OCI-LY3 (cell line): ENCODE measurements around the gene STK32A.

Source experiments
- H2AFZ ChIP-seq: fragments of 200-600, 300-600 bp; shearing (Covaris generic); 2 replicates; pipeline ENCODE4 v1.6.0; 2014; ENCODE audit warnings: antibody characterized with exemption, low read depth, low read length
- H3K27ac ChIP-seq: fragments of 200-600, 300-600 bp; sonication (generic); 2 replicates; pipeline ENCODE4 v1.5.1; 2014; ENCODE audit warnings: mild to moderate bottlenecking, low read length, moderate library complexity, mixed read lengths
- H3K27me3 ChIP-seq: fragments of 200-600, 300-600 bp; sonication (generic); 2 replicates; pipeline ENCODE4 v1.6.1; 2014; ENCODE audit warnings: low read depth, low read length, mixed read lengths
- H3K36me3 ChIP-seq: fragments of 200-600, 300-600 bp; sonication (generic); replicated peaks from 2 replicates; pipeline ENCODE3; 2014; ENCODE audit warnings: low read depth, low read length, mixed read lengths
- H3K4me1 ChIP-seq: fragments of 300-600, 200-600 bp; sonication (generic); 2 replicates; pipeline ENCODE4 v1.6.1; 2014; ENCODE audit warnings: low read length, mixed read lengths
- H3K4me2 ChIP-seq: fragments of 200-600, 300-600 bp; sonication (generic); 2 replicates; pipeline ENCODE4 v1.6.1; 2014; ENCODE audit warnings: low read length, mixed read lengths
- H3K4me3 ChIP-seq: fragments of 300-600, 200-600 bp; sonication (generic); 2 replicates; pipeline ENCODE4 v1.5.1; 2014; ENCODE audit warnings: antibody characterized with exemption, mild to moderate bottlenecking, low read length, moderate library complexity
- H3K79me2 ChIP-seq: fragments of 300-600, 200-600 bp; shearing (Covaris generic); 2 replicates; pipeline ENCODE4 v1.6.1; 2014; ENCODE audit warnings: mild to moderate bottlenecking, low read length, mixed read lengths
- H3K9ac ChIP-seq: fragments of 300-600, 200-600 bp; shearing (Covaris generic); 2 replicates; pipeline ENCODE4 v1.6.0; 2014; ENCODE audit warnings: mild to moderate bottlenecking, low read length, moderate library complexity
- H3K9me3 ChIP-seq: fragments of 200-600, 300-600 bp; shearing (Covaris generic); 2 replicates; pipeline ENCODE4 v1.6.1; 2014; ENCODE audit warnings: low read length, mixed read lengths; ENCODE audit not compliant: insufficient read depth
- H4K20me1 ChIP-seq: fragments of 200-600, 300-600 bp; sonication (generic); 2 replicates; pipeline ENCODE4 v1.6.1; 2016; ENCODE audit warnings: low read length, mixed read lengths; ENCODE audit not compliant: insufficient read depth
- CTCF ChIP-seq: fragments of 200-600, 300-600 bp; sonication (generic); IDR thresholded peaks from 2 replicates; pipeline ENCODE4 v1.5.1; 2014; ENCODE audit warnings: antibody characterized with exemption, low read length, low read depth
- EZH2phosphoT487 ChIP-seq: fragments of 200-600 bp; shearing (Covaris generic); IDR thresholded peaks from 2 replicates; pipeline ENCODE4 v1.6.1; 2018; ENCODE audit warnings: antibody characterized with exemption, mixed run types, low read depth

Gene STK32A

GRCh38 chr5:147413266-147413665 is 178.4 kb downstream of the STK32A start:
- no peak for TF ChIP-seq CTCF
- TF ChIP-seq EZH2phosphoT487 = no peak
- no peaks in the 10 kb centered on the region for H3K36me3 ChIP-seq
- H3K4me3 ChIP-seq = no peak overlapping the region
- no peaks in the 10 kb centered on the region for H3K9me3 ChIP-seq
- H3K27ac ChIP-seq = no peak overlapping the region
- H3K9ac ChIP-seq = no peak overlapping the region
- no peaks in the 10 kb centered on the region for H3K27me3 ChIP-seq
- H4K20me1 ChIP-seq = no peaks in the 10 kb centered on the region
- no peaks in the 10 kb centered on the region for H3K79me2 ChIP-seq
- H2AFZ ChIP-seq = no peak overlapping the region
- H3K4me1 ChIP-seq = no peaks in the 10 kb centered on the region
- no peak overlapping the region for H3K4me2 ChIP-seq

GRCh38 chr5:147415651-147416050 is 180.8 kb downstream of the STK32A start:
- H3K9me3 ChIP-seq = no peaks in the 10 kb centered on the region
- no peak overlapping the region for H3K4me3 ChIP-seq
- no peaks in the 10 kb centered on the region for H4K20me1 ChIP-seq
- no peaks in the 10 kb centered on the region for H3K36me3 ChIP-seq
- H3K27me3 ChIP-seq = no peaks in the 10 kb centered on the region
- no peak overlapping the region for H3K9ac ChIP-seq
- H2AFZ ChIP-seq = no peak overlapping the region
- H3K27ac ChIP-seq = no peak overlapping the region
- H3K79me2 ChIP-seq = no peaks in the 10 kb centered on the region
- H3K4me2 ChIP-seq = no peak overlapping the region
- H3K4me1 ChIP-seq = no peaks in the 10 kb centered on the region
- no peak for TF ChIP-seq EZH2phosphoT487
- no peak for TF ChIP-seq CTCF

GRCh38 chr5:147417135-147417813 is 182.4 kb downstream of the STK32A start:
- Histone ChIP-seq H3K4me2 (no peak overlapping the region), H3K9ac (no peak overlapping the region), H3K27ac (no peak overlapping the region), H3K4me1 (no peaks in the 10 kb centered on the region), H3K27me3 (no peaks in the 10 kb centered on the region), H4K20me1 (no peaks in the 10 kb centered on the region), H3K4me3 (no peak overlapping the region), H3K79me2 (no peaks in the 10 kb centered on the region), H2AFZ (no peak overlapping the region), H3K36me3 (no peaks in the 10 kb centered on the region), H3K9me3 (no peaks in the 10 kb centered on the region)
- TF ChIP-seq EZH2phosphoT487 = no peak
- no peak for TF ChIP-seq CTCF

GRCh38 chr5:147418613-147419012 is 183.8 kb downstream of the STK32A start:
- TF ChIP-seq EZH2phosphoT487 (no peak), CTCF (no peak)
- H3K79me2 ChIP-seq = no peaks in the 10 kb centered on the region

More at GRCh38 chr5:147418613-147419012, 183.8 kb downstream of the STK32A start:
- no peak overlapping the region for H2AFZ ChIP-seq
- no peak overlapping the region for H3K9ac ChIP-seq
- no peak overlapping the region for H3K27ac ChIP-seq
- H3K27me3 ChIP-seq = no peaks in the 10 kb centered on the region
- no peak overlapping the region for H3K4me3 ChIP-seq
- H3K4me1 ChIP-seq = no peaks in the 10 kb centered on the region
- no peaks in the 10 kb centered on the region for H4K20me1 ChIP-seq
- no peak overlapping the region for H3K4me2 ChIP-seq
- H3K9me3 ChIP-seq = no peaks in the 10 kb centered on the region
- H3K36me3 ChIP-seq = no peaks in the 10 kb centered on the region
